GM12878 (cell line): ENCODE data around the gene KDM2A. TPM values are rescaled to one million over a fixed set of nuclear protein-coding genes. Genes with fewer than 3 reads are reported as not detected.

Experiments
- ATAC-seq: fragments of 200-7000 bp; cut with Tn5 transposase; 3 replicates; pipeline ENCODE4 v1.9.1; 2020; ENCODE audit warnings: mild to moderate bottlenecking, moderate library complexity
- BruUV-seq: library from RNA; stranded (reverse); fragments of 400-500 nt; replicated peaks from 2 replicates; lab custom pipeline; 2021; lab: Mats Ljungman, UMichigan
- CTCF ChIA-PET: fragments of 300-600 bp; sonication (Branson Sonifier 250); formaldehyde crosslinking; extraction: SDS; loops from one replicate; lab custom pipeline; 2021; ENCODE audit warnings: inconsistent platforms; lab: Yijun Ruan, JAX
- POLR2A ChIA-PET: fragments of 350-600 bp; formaldehyde crosslinking; extraction: SDS; loops from one replicate; lab custom pipeline; 2021; ENCODE audit warnings: inconsistent platforms; lab: Charles Lee
- RAD21 ChIA-PET: fragments of 300-600 bp; sonication (Branson Sonifier 250); formaldehyde crosslinking; loops from one replicate; lab custom pipeline; 2023; ENCODE audit warnings: antibody characterized with exemption; ENCODE audit not compliant: unreplicated experiment; lab: Charles Lee
- SMC1A ChIA-PET: fragments of 300-600 bp; sonication (Branson Sonifier 250); formaldehyde crosslinking; loops from one replicate; lab custom pipeline; 2023; ENCODE audit not compliant: unreplicated experiment, uncharacterized antibody; lab: Charles Lee
- DNase-seq: peaks from one replicate; pipeline ENCODE4 v3.0.0-alpha.2; 2011; ENCODE audit warnings: low read depth, low spot score
- FAIRE-seq: peaks from 3 replicates; lab custom pipeline; 2011; peaks lifted over from hg19 to GRCh38; lab: Jason Lieb, UNC
- H2AFZ ChIP-seq: 2 replicates; pipeline ENCODE4 v1.6.0; 2011; ENCODE audit warnings: low read depth, low read length, control low read depth; ENCODE audit not compliant: control insufficient read depth
- H3K27ac ChIP-seq: 2 replicates; pipeline ENCODE4 v1.5.1; 2011; ENCODE audit warnings: control low read depth; ENCODE audit not compliant: control insufficient read depth, insufficient read depth
- H3K27me3 ChIP-seq, 2 experiments: replicated peaks in 1 of 2; 2 replicates each; pipeline versions ENCODE4 v1.6.0 to v1.6.1; 2011; ENCODE audit warnings: low read length in 1 of 2; ENCODE audit not compliant: control insufficient read depth in 2 of 2, insufficient read depth in 2 of 2
- H3K36me3 ChIP-seq, 2 experiments: 2 replicates each; pipeline ENCODE4 v1.5.1; 2011; ENCODE audit warnings: low read length in 1 of 2; ENCODE audit not compliant: control insufficient read depth in 2 of 2, insufficient read depth in 2 of 2
- H3K4me1 ChIP-seq: 2 replicates; pipeline ENCODE4 v1.6.1; 2011; ENCODE audit warnings: mild to moderate bottlenecking, low read length, moderate library complexity, mixed read lengths; ENCODE audit not compliant: control insufficient read depth, insufficient read depth
- H3K4me2 ChIP-seq: 2 replicates; pipeline ENCODE4 v1.6.0; 2011; ENCODE audit warnings: control low read depth; ENCODE audit not compliant: control insufficient read depth, insufficient read depth
- H3K4me3 ChIP-seq: fragments of 200-600 bp; sonication (generic); 2 replicates; pipeline ENCODE4 v1.5.1; 2016
- H3K79me2 ChIP-seq: 2 replicates; pipeline ENCODE4 v1.6.0; 2011; ENCODE audit warnings: low read length; ENCODE audit not compliant: control insufficient read depth, insufficient read depth
- H3K9ac ChIP-seq: 2 replicates; pipeline ENCODE4 v1.8.0; 2011; ENCODE audit warnings: low read length, control low read depth, mixed read lengths; ENCODE audit not compliant: control insufficient read depth, insufficient read depth
- H3K9me3 ChIP-seq: replicated peaks from 3 replicates; pipeline ENCODE4 v1.5.1; 2011; ENCODE audit warnings: mild to moderate bottlenecking, low read length; ENCODE audit not compliant: control insufficient read depth, insufficient read depth
- H4K20me1 ChIP-seq: 2 replicates; pipeline ENCODE4 v1.6.0; 2011; ENCODE audit not compliant: control insufficient read depth, insufficient read depth
- BCL11A ChIP-seq: IDR thresholded peaks from 2 replicates; pipeline ENCODE4 v1.6.1; 2011; ENCODE audit warnings: low read depth, low read length
- CREB1 ChIP-seq: IDR thresholded peaks from 2 replicates; pipeline ENCODE4 v1.6.1; 2012; ENCODE audit warnings: low read depth, mild to moderate bottlenecking, inconsistent platforms
- HCFC1 ChIP-seq: fragments of 150-350 bp; IDR thresholded peaks from 2 replicates; pipeline ENCODE4 v1.6.1; 2014; ENCODE audit warnings: low read length
- HDAC6 ChIP-seq: fragments of 200-600 bp; sonication (generic); IDR thresholded peaks from one replicate; pipeline ENCODE4 v1.8.0; 2017; ENCODE audit warnings: antibody characterized with exemption; ENCODE audit not compliant: unreplicated experiment
- JUNB ChIP-seq: IDR thresholded peaks from 2 replicates; pipeline ENCODE4 v1.6.1; 2016; ENCODE audit warnings: antibody characterized with exemption, mild to moderate bottlenecking
- MTA2 ChIP-seq: fragments of 450-650 bp; IDR thresholded peaks from 2 replicates; pipeline ENCODE4 v1.6.1; 2016; ENCODE audit warnings: low read depth, mild to moderate bottlenecking, moderate library complexity
- MTA3 ChIP-seq: IDR thresholded peaks from 2 replicates; pipeline ENCODE4 v1.6.1; 2012; ENCODE audit warnings: low read length, inconsistent platforms, borderline replicate concordance
- PAX8 ChIP-seq: fragments of 450-650 bp; IDR thresholded peaks from 2 replicates; pipeline ENCODE4 v1.6.1; 2017; ENCODE audit warnings: mild to moderate bottlenecking, moderate library complexity
- POLR2AphosphoS2 ChIP-seq: IDR thresholded peaks from 2 replicates; pipeline ENCODE4 v1.6.1; 2011; ENCODE audit warnings: low read depth, mild to moderate bottlenecking, low read length, improper control_type of control experiment, moderate library complexity
- POU2F2 ChIP-seq: IDR thresholded peaks from 3 replicates; pipeline ENCODE4 v1.6.1; 2011; ENCODE audit warnings: low read depth, mild to moderate bottlenecking, low read length, borderline replicate concordance
- RFX5 ChIP-seq: IDR thresholded peaks from 2 replicates; pipeline ENCODE4 v1.6.1; 2011; ENCODE audit warnings: low read depth, low read length, improper control_type of control experiment
- SREBF2 ChIP-seq: IDR thresholded peaks from 2 replicates; pipeline ENCODE4 v1.6.1; 2012; ENCODE audit warnings: mild to moderate bottlenecking, low read length
- SRF ChIP-seq, 2 experiments: IDR thresholded peaks; 2 replicates each; pipeline ENCODE4 v1.6.1; 2011; ENCODE audit warnings: low read depth in 2 of 2, low read length in 2 of 2, mild to moderate bottlenecking in 1 of 2, moderate library complexity in 1 of 2
- STAT1 ChIP-seq: fragments of 450-650 bp; conservative IDR thresholded peaks from 2 replicates; pipeline ENCODE4 v1.6.1; 2014; ENCODE audit warnings: antibody characterized with exemption, mild to moderate bottlenecking
- TAF1 ChIP-seq: IDR thresholded peaks from 2 replicates; pipeline ENCODE4 v1.6.1; 2011; ENCODE audit warnings: mild to moderate bottlenecking, low read depth, low read length, borderline replicate concordance
- WGBS: methylation state at CpG from one replicate; pipeline ENCODE4 v1.1.6; 2016; ENCODE audit warnings: low lambda C conversion rate; ENCODE audit not compliant: insufficient replicate concordance, insufficient coverage; ENCODE audit errors: missing lambda C conversion rate; 5-methylcytosine and 5-hydroxymethylcytosine counted together
- in situ Hi-C: fragments of 300-500 bp; cut with MboI; formaldehyde crosslinking; loops from 9 replicates; pipeline ENCODE4 v1.14.3; 2018; ENCODE audit warnings: mixed read lengths
- intact Hi-C: fragments of 100-400 bp; cut with micrococcal nuclease; formaldehyde crosslinking; loops from one replicate; pipeline ENCODE4 v1.14.2; 2022; ENCODE audit not compliant: unreplicated experiment
- polyA plus RNA-seq, 11 experiments: library from polyadenylated mRNA; depleted of rRNA in 4 of 11; unstranded in 6 of 11; stranded (reverse) in 5 of 11; fragments of >200 nt; fragmentation: Nextera tagmentation in 4 of 11; fragmentation: Illumina TruSeq in 1 of 11; extraction: Ambion mirVana in 4 of 11; extraction: Trizol in 1 of 11; gene quantifications; 1 replicate in 1 of 11; 2 replicates in 10 of 11; pipeline versions ENCODE4 v1.2.1 to v1.2.3, GENCODE V29; 2011 to 2016; ENCODE audit warnings: inconsistent platforms in 2 of 11, missing spikeins in 2 of 11, low read depth in 1 of 11
- total RNA-seq, 4 experiments: library from RNA; depleted of rRNA in 3 of 4; stranded (reverse); fragments of >200 nt in 3 of 4; fragmentation: Illumina TruSeq in 1 of 4; extraction: Trizol in 1 of 4; gene quantifications; 2 replicates each; pipeline versions ENCODE4 v1.2.1 to v1.2.3, GENCODE V29; 2013 to 2021
- TF ChIP-seq, protein P1 (sequence below): fragments of 450-650 bp; IDR thresholded peaks from 2 replicates; pipeline ENCODE4 v1.6.1; 2017; ENCODE audit warnings: mild to moderate bottlenecking, moderate library complexity

The KDM2A gene
- total and polyA plus RNA-seq, 10 of the 15 experiments (the other 5 are each of a cell fraction or from before 2014, with no cell fraction given) = 10.5 to 69.3 (median 41.6) TPM

DNA sequence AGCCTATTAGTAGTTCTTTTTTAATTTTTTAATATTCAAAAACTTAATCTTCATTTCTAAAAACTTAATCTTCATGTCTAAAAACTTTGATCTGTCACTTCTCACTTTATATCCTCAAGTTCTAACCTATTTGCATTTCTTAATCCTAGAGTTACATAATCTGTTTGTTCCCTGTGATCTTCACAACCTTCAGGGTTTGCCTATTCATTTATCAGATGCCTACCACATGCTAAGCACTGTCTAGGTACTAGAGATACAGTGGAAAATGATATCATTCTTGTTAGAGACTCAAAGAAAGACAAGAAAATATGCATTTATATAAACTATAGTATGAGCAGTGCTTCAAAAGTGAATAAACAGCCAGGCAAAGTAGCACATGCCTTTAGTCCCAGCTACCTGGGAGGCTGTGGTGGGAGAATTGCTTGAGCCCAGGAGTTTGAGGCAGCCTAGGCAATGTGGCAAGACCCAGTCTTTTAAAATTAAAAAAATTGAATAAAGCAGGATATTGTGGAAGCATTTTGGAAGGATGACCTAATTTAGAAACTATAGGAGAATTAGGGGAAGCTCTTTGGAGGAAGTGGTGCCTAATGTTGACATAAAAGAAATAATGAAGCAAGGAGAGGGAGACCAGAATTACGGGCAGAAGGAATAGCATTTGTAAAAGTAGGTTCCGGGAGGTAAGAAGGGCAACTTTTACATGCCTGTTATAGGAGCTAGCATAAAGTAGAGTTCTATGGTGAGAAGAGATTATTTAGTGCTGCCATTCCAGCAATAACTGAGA, 92.8 kb downstream of the KDM2A start:
- H3K36me3 ChIP-seq = peaks cover 6 to 19% of the 10 kb centered on the region in 2 experiments

More for the DNA sequence above, 92.8 kb downstream of the KDM2A start:
- TF ChIP-seq POLR2AphosphoS2 (no peak), TAF1 (no peak), SREBF2 (no peak), BCL11A (no peak), MTA3 (no peak), JUNB (no peak), MTA2 (no peak), HDAC6 (no peak), HCFC1 (no peak), SRF (IDR thresholded peaks at IDR 0.05; ENCODE audit: low read depth in 2 of 2, low read length in 2 of 2) (no peak), PAX8 (no peak), POU2F2 (no peak), STAT1 (no peak), RFX5 (no peak), CREB1 (no peak)
- TF ChIP-seq, protein P1, sequence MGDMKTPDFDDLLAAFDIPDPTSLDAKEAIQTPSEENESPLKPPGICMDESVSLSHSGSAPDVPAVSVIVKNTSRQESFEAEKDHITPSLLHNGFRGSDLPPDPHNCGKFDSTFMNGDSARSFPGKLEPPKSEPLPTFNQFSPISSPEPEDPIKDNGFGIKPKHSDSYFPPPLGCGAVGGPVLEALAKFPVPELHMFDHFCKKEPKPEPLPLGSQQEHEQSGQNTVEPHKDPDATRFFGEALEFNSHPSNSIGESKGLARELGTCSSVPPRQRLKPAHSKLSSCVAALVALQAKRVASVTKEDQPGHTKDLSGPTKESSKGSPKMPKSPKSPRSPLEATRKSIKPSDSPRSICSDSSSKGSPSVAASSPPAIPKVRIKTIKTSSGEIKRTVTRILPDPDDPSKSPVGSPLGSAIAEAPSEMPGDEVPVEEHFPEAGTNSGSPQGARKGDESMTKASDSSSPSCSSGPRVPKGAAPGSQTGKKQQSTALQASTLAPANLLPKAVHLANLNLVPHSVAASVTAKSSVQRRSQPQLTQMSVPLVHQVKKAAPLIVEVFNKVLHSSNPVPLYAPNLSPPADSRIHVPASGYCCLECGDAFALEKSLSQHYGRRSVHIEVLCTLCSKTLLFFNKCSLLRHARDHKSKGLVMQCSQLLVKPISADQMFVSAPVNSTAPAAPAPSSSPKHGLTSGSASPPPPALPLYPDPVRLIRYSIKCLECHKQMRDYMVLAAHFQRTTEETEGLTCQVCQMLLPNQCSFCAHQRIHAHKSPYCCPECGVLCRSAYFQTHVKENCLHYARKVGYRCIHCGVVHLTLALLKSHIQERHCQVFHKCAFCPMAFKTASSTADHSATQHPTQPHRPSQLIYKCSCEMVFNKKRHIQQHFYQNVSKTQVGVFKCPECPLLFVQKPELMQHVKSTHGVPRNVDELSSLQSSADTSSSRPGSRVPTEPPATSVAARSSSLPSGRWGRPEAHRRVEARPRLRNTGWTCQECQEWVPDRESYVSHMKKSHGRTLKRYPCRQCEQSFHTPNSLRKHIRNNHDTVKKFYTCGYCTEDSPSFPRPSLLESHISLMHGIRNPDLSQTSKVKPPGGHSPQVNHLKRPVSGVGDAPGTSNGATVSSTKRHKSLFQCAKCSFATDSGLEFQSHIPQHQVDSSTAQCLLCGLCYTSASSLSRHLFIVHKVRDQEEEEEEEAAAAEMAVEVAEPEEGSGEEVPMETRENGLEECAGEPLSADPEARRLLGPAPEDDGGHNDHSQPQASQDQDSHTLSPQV = no peak
- Histone ChIP-seq H3K27ac (no peak overlapping the region), H3K4me1 (peaks cover 8% of the 10 kb centered on the region), H3K9ac (no peak overlapping the region), H4K20me1 (no peaks in the 10 kb centered on the region), H3K4me3 (no peak overlapping the region), H3K79me2 (no peaks in the 10 kb centered on the region; the same call in 1 of the 2 replicates), H3K9me3 (no peaks in the 10 kb centered on the region), H2AFZ (no peak overlapping the region), H3K4me2 (no peak overlapping the region), H3K27me3 (no peaks in the 10 kb centered on the region)
- FAIRE-seq = no peak
- BruUV-seq = TSS peak; percentile 34
- intact Hi-C loops (no loop called here), in situ Hi-C loops (no loop called here)
- ChIA-PET CTCF (interaction anchor here (0.6 to 1.6 kb wide), 4 partner anchors 39 to 847 kb away, joined by 3 to 7 read pairs (median 4); no protein-coding TSS in a partner anchor), POLR2A (interaction anchor here (0.6 kb wide), 2 partner anchors 35 to 59 kb away, joined by 4 to 5 read pairs; no protein-coding TSS in a partner anchor), RAD21 (interaction anchor here (1.2 kb wide), 1 partner anchor 28 kb away, joined by 4 read pairs; no protein-coding TSS in a partner anchor), SMC1A (interaction anchor here (0.6 to 1.6 kb wide), 5 partner anchors 10 to 44 kb away, joined by 3 to 4 read pairs (median 3); no protein-coding TSS in a partner anchor)
- WGBS = 100% methylated on average over 2 of the region's 2 CpGs
- no peak for ATAC-seq
- DNase-seq = no peak
